Mesendoderm (in vitro differentiated cells): Measurements from ENCODE around the gene ARVCF.
"Not testable (repeated sequence)": the region's sequence is repeated elsewhere in the genome, so short reads cannot be mapped to it uniquely, and the experiment has no call there.

ENCODE experiments used
- DNase-seq: peaks from one replicate; pipeline ENCODE4 v3.0.0; 2013
- H2AK5ac ChIP-seq: 2 replicates; pipeline ENCODE4 v1.6.1; 2013; ENCODE audit warnings: low read length, inconsistent platforms
- H2BK120ac ChIP-seq: 2 replicates; pipeline ENCODE4 v1.6.1; 2013; ENCODE audit warnings: low read depth, mild to moderate bottlenecking, low read length, moderate library complexity, mixed read lengths
- H2BK15ac ChIP-seq: replicated peaks from 2 replicates; pipeline ENCODE4 v1.6.1; 2013; ENCODE audit warnings: low read depth, mild to moderate bottlenecking, moderate library complexity
- H2BK5ac ChIP-seq: 2 replicates; pipeline ENCODE4 v1.6.1; 2013; ENCODE audit warnings: low read length, inconsistent platforms
- H3K18ac ChIP-seq: 2 replicates; pipeline ENCODE4 v1.6.1; 2013; ENCODE audit warnings: mild to moderate bottlenecking, low read length, mixed read lengths
- H3K23ac ChIP-seq: one replicate; pipeline ENCODE4 v1.6.1; 2013; ENCODE audit warnings: low read length
- H3K27ac ChIP-seq: 2 replicates; pipeline ENCODE4 v1.5.1; 2013; ENCODE audit warnings: low read depth, mild to moderate bottlenecking, inconsistent platforms, low read length, moderate library complexity
- H3K27me3 ChIP-seq: 2 replicates; pipeline ENCODE4 v1.6.1; 2013; ENCODE audit warnings: low read length, control low read depth, mild to moderate bottlenecking, inconsistent platforms; ENCODE audit not compliant: insufficient read depth, poor library complexity
- H3K36me3 ChIP-seq: 2 replicates; pipeline ENCODE4 v1.6.1; 2013; ENCODE audit warnings: low read length, inconsistent platforms; ENCODE audit not compliant: control insufficient read depth, insufficient read depth
- H3K4ac ChIP-seq: one replicate; pipeline ENCODE4 v1.6.1; 2013; ENCODE audit warnings: low read depth, mild to moderate bottlenecking, low read length, moderate library complexity
- H3K4me1 ChIP-seq: 2 replicates; pipeline ENCODE4 v1.6.1; 2013; ENCODE audit warnings: low read depth, low read length, inconsistent platforms; ENCODE audit not compliant: control insufficient read depth
- H3K4me2 ChIP-seq: 2 replicates; pipeline ENCODE4 v1.6.1; 2013; ENCODE audit warnings: low read length
- H3K4me3 ChIP-seq: 2 replicates; pipeline ENCODE4 v1.5.1; 2013; ENCODE audit warnings: mild to moderate bottlenecking, low read length
- H3K56ac ChIP-seq: one replicate; pipeline ENCODE4 v1.6.1; 2013; ENCODE audit warnings: low read length
- H3K79me1 ChIP-seq: 2 replicates; pipeline ENCODE4 v1.6.1; 2013; ENCODE audit warnings: low read length, inconsistent platforms
- H3K79me2 ChIP-seq: 2 replicates; pipeline ENCODE4 v1.6.1; 2013; ENCODE audit warnings: mild to moderate bottlenecking, low read length; ENCODE audit not compliant: control insufficient read depth, insufficient read depth
- H3K9ac ChIP-seq: 2 replicates; pipeline ENCODE4 v1.6.1; 2013; ENCODE audit warnings: low read length, inconsistent platforms
- H4K5ac ChIP-seq: one replicate; pipeline ENCODE4 v1.6.1; 2013; ENCODE audit warnings: low read length
- H4K8ac ChIP-seq: one replicate; pipeline ENCODE4 v1.6.1; 2013; ENCODE audit warnings: low read depth, mild to moderate bottlenecking, control low read depth, low read length, moderate library complexity
- WGBS: extraction: QIAGEN DNeasy Blood & Tissue Kit; methylation state at CpG from one replicate; pipeline ENCODE4 v1.1.7; 2013; ENCODE audit warnings: low lambda C conversion rate, missing lambda C conversion rate; ENCODE audit not compliant: insufficient coverage; ENCODE audit errors: extremely low coverage; 5-methylcytosine and 5-hydroxymethylcytosine counted together

The ARVCF gene

DNA sequence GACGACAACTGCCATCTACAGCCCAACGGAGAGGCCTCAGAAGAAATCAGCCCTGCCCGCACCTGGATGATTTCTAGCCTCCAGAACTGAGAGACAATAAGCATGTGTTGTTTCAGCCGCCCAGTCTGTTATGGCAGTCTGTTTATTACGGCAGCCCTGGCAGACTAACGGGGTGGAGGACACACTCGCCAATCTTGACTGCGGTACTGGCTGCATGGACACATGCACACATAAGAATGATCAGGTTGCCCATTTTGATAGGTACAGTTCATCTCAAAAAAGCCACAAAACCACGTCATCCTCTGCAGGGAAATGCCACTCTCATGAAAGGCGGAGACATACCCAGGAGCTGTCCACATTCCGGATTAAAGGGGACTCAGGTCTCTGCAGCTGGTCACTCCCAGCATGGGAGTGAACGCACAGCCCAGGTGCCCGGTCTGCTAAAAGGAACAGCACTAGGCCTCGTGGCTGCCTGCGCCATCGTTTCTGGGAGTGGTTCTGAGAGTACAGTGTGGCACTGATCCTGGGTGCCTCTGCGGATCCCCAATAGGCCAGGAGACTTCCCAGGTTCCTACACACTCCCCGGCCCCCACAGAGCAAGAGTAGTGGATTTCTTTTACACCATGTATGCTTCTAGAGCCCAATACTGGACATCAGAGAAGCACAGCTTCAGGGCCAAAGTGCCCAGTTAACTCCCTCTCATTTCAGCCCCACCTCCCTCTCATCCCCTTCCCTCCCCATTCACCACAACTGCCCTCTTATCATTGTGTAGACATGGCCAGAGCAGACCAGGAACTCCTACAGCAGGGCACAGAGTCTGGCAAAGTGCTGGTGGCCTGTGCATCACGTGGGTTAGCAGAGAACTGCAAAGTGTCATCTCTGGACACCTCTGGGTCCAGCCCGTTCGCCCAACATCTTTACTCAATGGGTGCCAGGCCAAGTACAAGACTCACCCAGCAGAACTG, 86.8 kb downstream of the ARVCF start:
- Histone ChIP-seq H3K27ac (no peak overlapping the region), H3K4me3 (no peak overlapping the region), H2BK120ac (no peak overlapping the region), H3K4me2 (no peak overlapping the region), H3K18ac (no peak overlapping the region), H3K9ac (no peak overlapping the region), H3K56ac (peak overlapping the region; percentile 15), H2BK15ac (no peak overlapping the region), H3K36me3 (no peaks in the 10 kb centered on the region), H4K8ac (no peak overlapping the region), H2AK5ac (no peak overlapping the region), H2BK5ac (no peak overlapping the region), H3K27me3 (no peaks in the 10 kb centered on the region), H4K5ac (no peak overlapping the region), H3K4me1 (no peaks in the 10 kb centered on the region), H3K79me1 (no peaks in the 10 kb centered on the region), H3K4ac (no peak overlapping the region), H3K23ac (no peak overlapping the region), H3K79me2 (no peaks in the 10 kb centered on the region)
- WGBS: no CpG with 5 or more reads among the region's 21 CpGs
- no peak for DNase-seq

- Histone ChIP-seq H3K4ac (no peak overlapping the region), H3K27ac (no peak overlapping the region), H3K4me3 (no peak overlapping the region), H3K18ac (no peak overlapping the region), H4K8ac (no peak overlapping the region), H2BK5ac (no peak overlapping the region), H3K56ac (no peak overlapping the region), H2BK15ac (no peak overlapping the region), H3K23ac (no peak overlapping the region), H3K27me3 (no peaks in the 10 kb centered on the region), H3K79me1 (no peaks in the 10 kb centered on the region), H2BK120ac (no peak overlapping the region), H3K36me3 (no peaks in the 10 kb centered on the region), H3K4me2 (no peak overlapping the region), H2AK5ac (no peak overlapping the region), H3K9ac (no peak overlapping the region), H4K5ac (no peak overlapping the region), H3K4me1 (no peaks in the 10 kb centered on the region), H3K79me2 (no peaks in the 10 kb centered on the region)
- DNase-seq: no peak
- WGBS: no CpG with 5 or more reads among the region's 11 CpGs
These were observed 88.4 kb downstream of the ARVCF start for GRCh38 chr22:19928207-19928606.

DNA sequence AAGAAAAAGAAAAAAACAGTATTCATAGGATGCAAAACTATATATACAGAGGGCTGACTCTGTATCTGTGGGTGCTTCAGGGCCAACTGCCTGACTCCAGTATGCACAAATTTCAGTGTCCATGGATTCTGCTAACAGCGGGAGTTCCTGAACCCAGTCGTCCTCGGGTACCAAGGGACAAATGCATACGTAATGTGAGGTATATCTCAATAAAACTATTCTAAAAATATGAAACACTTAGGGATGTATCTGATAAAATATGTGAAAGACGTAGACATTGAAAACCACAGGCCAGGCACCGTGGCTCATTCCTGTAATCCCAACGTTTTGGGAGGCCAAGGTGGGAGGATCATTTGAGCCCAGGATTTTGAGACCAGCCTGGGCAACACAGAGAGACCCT, 88.9 kb downstream of the ARVCF start:
- Histone ChIP-seq H3K27ac (no peak overlapping the region), H2BK5ac (no peak overlapping the region), H3K4ac (no peak overlapping the region), H2BK15ac (no peak overlapping the region), H3K4me2 (no peak overlapping the region), H3K4me3 (no peak overlapping the region), H3K79me1 (no peaks in the 10 kb centered on the region), H2BK120ac (no peak overlapping the region), H3K9ac (no peak overlapping the region), H4K8ac (no peak overlapping the region), H3K27me3 (no peaks in the 10 kb centered on the region), H3K4me1 (no peaks in the 10 kb centered on the region), H4K5ac (no peak overlapping the region), H3K23ac (no peak overlapping the region), H3K36me3 (no peaks in the 10 kb centered on the region), H3K18ac (no peak overlapping the region), H3K79me2 (no peaks in the 10 kb centered on the region), H2AK5ac (no peak overlapping the region), H3K56ac (no peak overlapping the region)
- DNase-seq: no peak
- no CpG with 5 or more reads among the region's 7 CpGs for WGBS

DNA sequence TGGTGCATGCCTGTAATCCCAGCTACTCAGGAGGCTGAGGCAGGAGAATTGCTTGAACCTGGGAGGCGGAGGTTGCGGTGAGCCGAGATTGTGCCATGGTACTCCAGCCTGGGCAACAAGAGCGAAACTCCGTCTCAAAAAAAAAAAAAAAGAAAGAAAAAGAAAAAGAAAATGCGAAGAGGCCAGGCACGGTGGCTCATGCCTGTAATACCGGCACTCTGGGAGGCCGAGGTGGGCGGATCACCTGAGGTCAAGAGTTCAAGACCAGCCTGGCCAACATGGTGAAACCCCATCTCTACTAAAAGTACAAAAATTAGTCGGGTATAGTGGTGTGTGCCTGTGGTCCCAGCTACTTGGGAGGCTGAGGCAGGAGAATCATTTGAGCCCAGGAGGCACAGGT, 90.6 kb downstream of the ARVCF start:
- not testable (repeated sequence) for H3K27ac ChIP-seq, H3K4me1 ChIP-seq, H4K8ac ChIP-seq, H3K4ac ChIP-seq, H3K23ac ChIP-seq, H2AK5ac ChIP-seq, H3K4me3 ChIP-seq, DNase-seq, H3K27me3 ChIP-seq, H3K79me2 ChIP-seq, H3K79me1 ChIP-seq, H2BK120ac ChIP-seq, H3K56ac ChIP-seq, H3K36me3 ChIP-seq, H3K9ac ChIP-seq, H2BK15ac ChIP-seq, H2BK5ac ChIP-seq, H3K4me2 ChIP-seq, H4K5ac ChIP-seq, H3K18ac ChIP-seq
- WGBS: no CpG with 5 or more reads among the region's 11 CpGs

DNA sequence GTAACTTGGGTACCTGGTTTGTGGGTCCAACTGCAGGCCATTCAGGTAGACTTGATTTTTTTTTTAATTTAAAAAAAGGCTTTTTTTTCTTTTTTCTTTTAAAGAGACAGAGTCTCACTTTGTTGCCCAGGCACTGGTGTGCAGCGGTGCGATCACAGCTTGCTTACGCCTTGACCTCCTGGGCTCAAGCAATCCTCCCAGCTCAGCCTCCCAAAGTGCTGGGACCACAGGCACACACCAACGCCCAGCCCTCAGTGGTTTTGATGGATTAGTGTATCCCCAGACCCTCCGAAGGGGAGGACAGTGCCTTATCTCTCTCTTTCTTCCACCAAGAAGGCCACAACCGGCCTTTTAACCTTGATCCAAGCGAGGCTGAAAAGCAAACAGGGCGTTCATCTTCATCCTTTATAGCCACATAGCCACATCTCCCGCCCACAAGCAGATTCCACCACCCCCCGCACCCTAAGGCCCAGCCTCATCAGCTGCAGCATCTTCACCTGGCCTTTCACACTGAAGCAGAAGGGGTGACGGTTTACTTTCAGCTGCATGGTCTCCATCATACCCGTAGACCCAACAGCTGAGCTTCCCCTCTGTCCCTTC, 92.6 kb downstream of the ARVCF start:
- Histone ChIP-seq H3K79me1 (no peaks in the 10 kb centered on the region), H3K4me2 (no peak overlapping the region), H3K27ac (no peak overlapping the region), H3K9ac (no peak overlapping the region), H3K4ac (no peak overlapping the region), H2AK5ac (no peak overlapping the region), H3K4me3 (no peak overlapping the region), H2BK5ac (no peak overlapping the region), H3K79me2 (no peaks in the 10 kb centered on the region), H3K56ac (no peak overlapping the region), H3K27me3 (no peaks in the 10 kb centered on the region), H4K5ac (no peak overlapping the region), H3K36me3 (no peaks in the 10 kb centered on the region), H3K23ac (no peak overlapping the region), H3K4me1 (no peaks in the 10 kb centered on the region), H2BK15ac (no peak overlapping the region), H3K18ac (no peak overlapping the region), H2BK120ac (no peak overlapping the region), H4K8ac (no peak overlapping the region)
- DNase-seq: no peak
- no CpG with 5 or more reads among the region's 12 CpGs for WGBS
